NCI-H2107 treated with DMSO at 0.1 percent for 48 hours (cell line): ENCODE data around the gene DHX58.

Experiments
- DNase-seq: peaks from one replicate; lab custom pipeline; 2025; ENCODE audit not compliant: unreplicated experiment; lab: John Stamatoyannopoulos, UW

DHX58 gene

DNA sequence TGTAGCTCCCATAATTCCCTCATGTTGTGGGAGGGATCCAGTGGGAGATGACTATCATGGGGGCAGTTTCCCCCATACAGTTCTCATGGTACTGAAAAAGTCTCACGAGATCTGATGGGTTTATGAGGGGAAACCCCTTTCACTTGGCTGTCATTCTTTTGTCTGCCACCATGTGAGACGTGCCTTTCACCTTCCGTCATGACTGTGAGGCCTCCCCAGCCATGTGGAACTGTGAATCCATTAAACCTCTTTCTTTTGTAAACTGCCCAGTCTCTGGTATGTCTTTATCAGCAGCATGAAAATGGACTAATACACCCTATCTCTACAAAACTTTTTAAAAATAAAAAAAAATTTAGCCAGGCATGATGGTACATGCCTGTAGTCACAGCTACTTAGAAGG lies 55.9 kb downstream of the DHX58 start:
- DNase-seq: no peak

- DNase-seq: no peak
Measured at GRCh38 chr17:42055496-42055895, 57.0 kb downstream of the DHX58 start.

GRCh38 chr17:42055027-42055426 lies 57.5 kb downstream of the DHX58 start:
- DNase-seq: no peak

DNA sequence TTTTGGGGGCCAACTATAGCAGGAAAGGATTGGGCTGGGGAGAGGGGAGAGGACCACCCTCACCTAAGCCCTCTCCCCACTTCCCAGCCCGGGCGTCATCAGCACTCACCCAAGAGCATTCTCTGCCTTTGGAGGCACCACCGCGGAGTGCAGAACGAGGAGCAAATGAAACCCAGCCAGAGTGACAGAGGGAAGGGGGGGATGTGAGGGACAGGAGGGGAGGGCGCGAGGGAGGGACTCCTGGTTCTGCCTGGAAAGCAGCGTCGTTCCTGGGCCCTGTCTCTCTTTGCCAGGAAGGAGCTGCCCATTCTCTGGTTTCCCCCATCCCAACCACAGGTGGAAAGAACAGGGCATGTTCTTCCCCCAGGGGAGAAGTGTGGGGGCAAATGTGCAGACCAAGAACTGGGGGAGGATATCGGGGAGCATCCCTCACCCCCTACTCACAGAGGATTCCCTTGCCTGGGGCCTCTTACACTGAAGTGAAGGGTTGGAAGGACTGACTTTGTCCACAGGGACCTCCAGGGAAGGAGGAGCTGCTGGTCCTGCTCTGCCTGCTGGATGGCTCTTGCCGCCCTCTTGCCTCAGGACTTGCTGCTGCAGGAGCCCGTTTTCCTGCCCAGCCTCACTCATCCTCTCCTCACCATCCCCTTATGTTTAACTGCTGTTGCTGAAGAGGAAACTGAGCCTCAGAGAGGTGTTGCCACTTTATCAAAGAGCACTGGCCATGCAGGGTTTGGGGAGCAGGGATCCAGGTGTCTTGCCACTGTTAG lies 58.6 kb downstream of the DHX58 start:
- DNase-seq: no peak

DNA sequence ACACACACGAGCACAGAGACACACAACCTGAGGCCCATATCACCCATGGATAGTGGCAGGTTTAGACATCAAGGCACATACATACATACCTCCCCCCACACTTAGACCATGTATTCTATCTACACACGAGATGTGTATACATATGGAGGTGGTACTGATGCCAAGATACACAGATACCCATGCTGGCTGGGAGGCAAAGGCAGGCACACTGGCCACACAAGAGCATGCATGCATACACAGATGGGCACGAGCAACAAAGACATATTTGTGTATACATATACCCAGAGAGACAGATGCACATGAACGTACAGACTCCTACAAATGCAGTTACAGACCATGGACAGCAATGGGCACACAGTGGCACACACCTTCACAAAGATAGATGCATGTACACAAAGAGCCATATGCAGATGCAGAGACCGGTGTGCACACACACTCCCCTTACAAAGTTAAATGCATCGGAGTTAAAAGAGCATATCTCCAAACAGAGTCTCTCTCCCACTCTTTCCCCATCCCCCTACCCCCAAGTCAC lies 60.1 kb downstream of the DHX58 start:
- DNase-seq: no peak

DNA sequence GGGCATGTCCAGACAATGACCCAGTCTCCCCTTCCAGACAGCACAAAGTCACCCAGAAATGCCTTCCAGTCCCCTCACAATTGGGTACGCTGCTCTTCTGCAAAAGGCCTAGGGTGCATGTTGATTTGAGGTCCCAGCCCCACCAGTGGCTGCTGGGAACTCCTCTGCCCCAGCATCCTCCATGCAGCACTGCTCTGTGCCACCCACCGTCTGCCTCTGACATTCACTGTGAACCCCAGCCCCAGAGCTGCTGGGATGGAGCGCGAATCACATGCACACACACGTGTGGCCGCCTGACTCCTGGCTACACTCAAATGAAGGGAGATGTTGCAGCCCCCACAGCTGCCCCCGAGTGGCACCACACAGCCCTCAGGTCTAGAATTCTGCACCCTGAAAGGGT lies 60.9 kb downstream of the DHX58 start:
- DNase-seq: no peak
